Astrocyte (in vitro differentiated cells and primary cell): Measurements from ENCODE around the gene MAN1A1. TPM values are rescaled to one million over a fixed set of nuclear protein-coding genes. Genes with fewer than 3 reads are reported as not detected.

ENCODE experiments used
- DNase-seq: peaks from one replicate; pipeline ENCODE4 v3.0.0-alpha.2; 2010; ENCODE audit warnings: low read depth
- FAIRE-seq: peaks from 2 replicates; lab custom pipeline; 2011; peaks lifted over from hg19 to GRCh38; lab: Jason Lieb, UNC
- H2AFZ ChIP-seq: 2 replicates; pipeline ENCODE4 v1.6.0; 2012; ENCODE audit warnings: low read depth, low read length, inconsistent platforms
- H3K27ac ChIP-seq: 2 replicates; pipeline ENCODE4 v1.5.1; 2011; ENCODE audit warnings: low read depth, low read length, inconsistent platforms
- H3K27me3 ChIP-seq: 2 replicates; pipeline ENCODE4 v1.6.0; 2011; ENCODE audit warnings: low read length, inconsistent platforms; ENCODE audit not compliant: insufficient read depth
- H3K36me3 ChIP-seq: 2 replicates; pipeline ENCODE4 v1.5.1; 2011; ENCODE audit warnings: low read length, inconsistent platforms; ENCODE audit not compliant: insufficient read depth
- H3K4me1 ChIP-seq: 2 replicates; pipeline ENCODE4 v1.5.1; 2011; ENCODE audit warnings: low read length, inconsistent platforms; ENCODE audit not compliant: insufficient read depth
- H3K4me2 ChIP-seq: 2 replicates; pipeline ENCODE4 v1.6.0; 2012; ENCODE audit warnings: low read length, inconsistent platforms
- H3K4me3 ChIP-seq: 2 replicates; pipeline ENCODE4 v1.5.1; 2011; ENCODE audit warnings: low read depth, mild to moderate bottlenecking, low read length, inconsistent platforms; ENCODE audit not compliant: insufficient read depth
- H3K79me2 ChIP-seq: 2 replicates; pipeline ENCODE4 v1.6.0; 2012; ENCODE audit warnings: mild to moderate bottlenecking, low read length, inconsistent platforms; ENCODE audit not compliant: insufficient read depth
- H3K9ac ChIP-seq: 2 replicates; pipeline ENCODE4 v1.6.0; 2012; ENCODE audit warnings: mild to moderate bottlenecking, low read length, inconsistent platforms
- H3K9me3 ChIP-seq: 2 replicates; pipeline ENCODE4 v1.5.1; 2012; ENCODE audit warnings: low read depth, mild to moderate bottlenecking, low read length, inconsistent platforms; ENCODE audit not compliant: insufficient read depth
- H4K20me1 ChIP-seq: 2 replicates; pipeline ENCODE4 v1.6.0; 2012; ENCODE audit warnings: low read length, inconsistent platforms; ENCODE audit not compliant: insufficient read depth
- H3K27ac Mint-ChIP-seq: one replicate; pipeline ENCODE4 v1.8.0; 2021; ENCODE audit warnings: mild to moderate bottlenecking, mixed read lengths; ENCODE audit not compliant: unreplicated experiment
- H3K27me3 Mint-ChIP-seq: one replicate; pipeline ENCODE4 v1.8.0; 2021; ENCODE audit warnings: low read depth, mixed read lengths; ENCODE audit not compliant: unreplicated experiment
- H3K36me3 Mint-ChIP-seq: one replicate; pipeline ENCODE4 v1.8.0; 2021; ENCODE audit warnings: low read depth, mixed read lengths; ENCODE audit not compliant: unreplicated experiment
- H3K4me1 Mint-ChIP-seq: one replicate; pipeline ENCODE4 v1.8.0; 2021; ENCODE audit warnings: low read depth, mixed read lengths; ENCODE audit not compliant: unreplicated experiment
- H3K4me3 Mint-ChIP-seq: one replicate; pipeline ENCODE4 v1.8.0; 2021; ENCODE audit warnings: mild to moderate bottlenecking, moderate library complexity, mixed read lengths; ENCODE audit not compliant: unreplicated experiment
- H3K9me3 Mint-ChIP-seq: one replicate; pipeline ENCODE4 v1.8.0; 2021; ENCODE audit warnings: mild to moderate bottlenecking, mixed read lengths; ENCODE audit not compliant: unreplicated experiment
- EZH2 ChIP-seq: IDR thresholded peaks from 2 replicates; pipeline ENCODE4 v1.6.1; 2012; ENCODE audit warnings: mild to moderate bottlenecking, low read length, inconsistent platforms; ENCODE audit not compliant: insufficient read depth
- total RNA-seq: library from RNA; stranded (reverse); gene quantifications from 2 replicates; pipeline ENCODE4 v1.2.1, GENCODE V29; 2021
- TF ChIP-seq, protein P1 (sequence below): IDR thresholded peaks from 2 replicates; pipeline ENCODE4 v1.5.1; 2011; ENCODE audit warnings: low read depth, mild to moderate bottlenecking, inconsistent platforms, low read length, moderate library complexity; ENCODE audit not compliant: insufficient read depth

MAN1A1 gene
- total RNA-seq, 1 donor from 2014 or later, result 11.7 TPM

DNA sequence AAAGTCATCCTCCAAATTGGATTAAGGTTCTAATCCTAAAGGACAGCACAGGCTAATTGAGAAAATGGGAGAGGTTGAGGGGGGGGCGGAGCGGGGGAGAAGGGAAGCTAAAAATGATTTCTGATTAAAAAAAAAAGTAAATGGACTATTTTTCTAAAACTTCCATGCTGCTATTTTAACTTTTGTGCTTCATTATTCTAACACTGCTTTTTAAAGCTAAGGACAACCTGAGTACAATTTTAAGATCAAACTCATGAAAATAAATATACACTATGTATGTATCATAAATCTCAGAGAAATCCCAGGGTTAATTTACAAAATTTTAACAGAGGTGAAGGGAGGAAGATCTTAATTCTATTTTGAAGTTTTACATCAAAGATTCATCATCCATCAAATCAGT, 4.4 kb downstream of the MAN1A1 start:
- peaks cover 8% of the 10 kb centered on the region for H3K4me1 ChIP-seq
- H3K79me2 ChIP-seq, result peaks cover 8% of the 10 kb centered on the region
- no peak overlapping the region for H3K27ac Mint-ChIP-seq
- H3K27me3 ChIP-seq, result no peaks in the 10 kb centered on the region
- TF ChIP-seq, protein P1, sequence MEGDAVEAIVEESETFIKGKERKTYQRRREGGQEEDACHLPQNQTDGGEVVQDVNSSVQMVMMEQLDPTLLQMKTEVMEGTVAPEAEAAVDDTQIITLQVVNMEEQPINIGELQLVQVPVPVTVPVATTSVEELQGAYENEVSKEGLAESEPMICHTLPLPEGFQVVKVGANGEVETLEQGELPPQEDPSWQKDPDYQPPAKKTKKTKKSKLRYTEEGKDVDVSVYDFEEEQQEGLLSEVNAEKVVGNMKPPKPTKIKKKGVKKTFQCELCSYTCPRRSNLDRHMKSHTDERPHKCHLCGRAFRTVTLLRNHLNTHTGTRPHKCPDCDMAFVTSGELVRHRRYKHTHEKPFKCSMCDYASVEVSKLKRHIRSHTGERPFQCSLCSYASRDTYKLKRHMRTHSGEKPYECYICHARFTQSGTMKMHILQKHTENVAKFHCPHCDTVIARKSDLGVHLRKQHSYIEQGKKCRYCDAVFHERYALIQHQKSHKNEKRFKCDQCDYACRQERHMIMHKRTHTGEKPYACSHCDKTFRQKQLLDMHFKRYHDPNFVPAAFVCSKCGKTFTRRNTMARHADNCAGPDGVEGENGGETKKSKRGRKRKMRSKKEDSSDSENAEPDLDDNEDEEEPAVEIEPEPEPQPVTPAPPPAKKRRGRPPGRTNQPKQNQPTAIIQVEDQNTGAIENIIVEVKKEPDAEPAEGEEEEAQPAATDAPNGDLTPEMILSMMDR, result no peak
- no peak for TF ChIP-seq EZH2
- H3K4me3 Mint-ChIP-seq, result no peak overlapping the region
- no peaks in the 10 kb centered on the region for H3K4me1 Mint-ChIP-seq
- no peak overlapping the region for H3K4me3 ChIP-seq
- H3K9me3 Mint-ChIP-seq, result no peaks in the 10 kb centered on the region
- H4K20me1 ChIP-seq, result peaks cover 14% of the 10 kb centered on the region
- H3K27ac ChIP-seq, result no peak overlapping the region
- H3K9me3 ChIP-seq, result no peaks in the 10 kb centered on the region
- DNase-seq (no peak), FAIRE-seq (no peak)
- peaks cover 4% of the 10 kb centered on the region for H3K36me3 Mint-ChIP-seq
- no peak overlapping the region for H3K9ac ChIP-seq
- H3K36me3 ChIP-seq, result no peaks in the 10 kb centered on the region
- no peak overlapping the region for H3K4me2 ChIP-seq
- H3K27me3 Mint-ChIP-seq, result no peaks in the 10 kb centered on the region
- no peak overlapping the region for H2AFZ ChIP-seq

DNA sequence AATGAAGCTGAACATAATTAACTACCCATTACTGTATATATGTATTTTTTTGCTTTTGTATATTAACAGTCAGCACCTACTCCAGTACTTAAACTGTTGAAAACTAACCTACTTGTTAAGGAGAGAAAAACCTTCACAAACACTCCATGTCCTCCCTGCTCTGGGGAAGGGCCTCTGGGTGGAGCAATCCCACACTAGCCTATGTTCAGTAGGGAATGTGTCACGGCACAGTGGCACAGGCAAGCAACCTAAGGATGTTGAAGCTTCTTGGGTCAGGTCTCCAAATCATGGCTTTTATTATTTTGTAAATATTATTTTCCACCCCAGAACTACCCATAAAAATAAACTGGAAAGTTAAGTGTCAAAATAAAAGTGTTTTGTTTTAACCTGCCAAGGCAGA, 5.3 kb downstream of the MAN1A1 start:
- H3K9me3 Mint-ChIP-seq, result no peaks in the 10 kb centered on the region
- no peak overlapping the region for H3K4me2 ChIP-seq
- H3K4me3 ChIP-seq, result no peak overlapping the region

DNA sequence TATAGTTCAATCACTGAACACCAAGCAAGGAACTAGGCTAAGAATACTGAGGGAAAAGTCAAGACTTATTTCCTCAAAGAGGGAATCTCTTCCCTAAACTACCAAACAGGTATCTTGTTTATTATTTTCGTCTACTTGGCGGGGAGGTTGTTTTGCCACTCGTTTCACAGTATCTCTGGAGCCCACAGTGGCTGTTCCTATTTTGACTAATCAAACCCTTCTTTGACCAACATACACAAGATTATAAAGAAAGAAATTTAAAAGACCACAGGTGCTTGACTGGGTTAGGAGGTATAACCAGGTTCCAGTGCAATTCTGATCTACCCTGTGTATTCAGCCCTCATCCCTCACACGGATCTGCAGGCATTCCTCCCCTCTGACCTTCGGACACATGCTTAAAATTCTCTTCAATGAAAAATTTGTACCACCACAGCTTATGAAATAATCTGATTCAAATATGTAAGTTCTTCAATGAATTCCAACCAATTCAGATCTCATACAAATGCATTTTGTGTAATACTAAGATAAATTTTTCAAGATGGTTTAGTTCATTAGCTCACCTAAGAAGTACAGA, 5.9 kb downstream of the MAN1A1 start:
- no peak overlapping the region for H3K4me3 Mint-ChIP-seq
- no peaks in the 10 kb centered on the region for H3K27me3 Mint-ChIP-seq
- H3K27ac ChIP-seq, result no peak overlapping the region
- TF ChIP-seq, protein P1, result no peak
- TF ChIP-seq EZH2, result no peak
- H3K4me1 ChIP-seq, result peaks cover 8% of the 10 kb centered on the region
- H3K27ac Mint-ChIP-seq, result no peak overlapping the region
- H3K79me2 ChIP-seq, result peaks cover 8% of the 10 kb centered on the region
- no peak overlapping the region for H2AFZ ChIP-seq
- no peak for DNase-seq
- peaks cover 14% of the 10 kb centered on the region for H4K20me1 ChIP-seq
- peaks cover 4% of the 10 kb centered on the region for H3K36me3 Mint-ChIP-seq
- H3K27me3 ChIP-seq, result no peaks in the 10 kb centered on the region
- H3K9me3 ChIP-seq, result no peaks in the 10 kb centered on the region
- H3K4me2 ChIP-seq, result no peak overlapping the region
- no peak overlapping the region for H3K9ac ChIP-seq
- H3K4me3 ChIP-seq, result no peak overlapping the region
- no peaks in the 10 kb centered on the region for H3K36me3 ChIP-seq
- H3K4me1 Mint-ChIP-seq, result no peaks in the 10 kb centered on the region
- no peak for FAIRE-seq
- no peaks in the 10 kb centered on the region for H3K9me3 Mint-ChIP-seq

More for the DNA sequence above, 5.3 kb downstream of the MAN1A1 start:
- H3K9me3 ChIP-seq, result no peaks in the 10 kb centered on the region
- H3K27me3 Mint-ChIP-seq, result no peaks in the 10 kb centered on the region
- no peaks in the 10 kb centered on the region for H3K27me3 ChIP-seq
- H3K4me1 ChIP-seq, result peaks cover 8% of the 10 kb centered on the region
- H3K4me1 Mint-ChIP-seq, result no peaks in the 10 kb centered on the region
- no peak for DNase-seq
- H2AFZ ChIP-seq, result no peak overlapping the region
- peaks cover 8% of the 10 kb centered on the region for H3K79me2 ChIP-seq
- peaks cover 4% of the 10 kb centered on the region for H3K36me3 Mint-ChIP-seq
- H3K9ac ChIP-seq, result no peak overlapping the region
- H3K36me3 ChIP-seq, result no peaks in the 10 kb centered on the region
- H3K4me3 Mint-ChIP-seq, result no peak overlapping the region
- H3K27ac ChIP-seq, result no peak overlapping the region
- H4K20me1 ChIP-seq, result peaks cover 14% of the 10 kb centered on the region
- FAIRE-seq, result no peak
- TF ChIP-seq, protein P1, result no peak
- no peak for TF ChIP-seq EZH2
- H3K27ac Mint-ChIP-seq, result no peak overlapping the region
